Measurements from ENCODE around the gene C17orf50. TPM values are rescaled to one million over a fixed set of nuclear protein-coding genes. Genes with fewer than 3 reads are reported as not detected.

The C17orf50 gene
- total RNA-seq, 1 donor from 2014 or later: not detected

DNA sequence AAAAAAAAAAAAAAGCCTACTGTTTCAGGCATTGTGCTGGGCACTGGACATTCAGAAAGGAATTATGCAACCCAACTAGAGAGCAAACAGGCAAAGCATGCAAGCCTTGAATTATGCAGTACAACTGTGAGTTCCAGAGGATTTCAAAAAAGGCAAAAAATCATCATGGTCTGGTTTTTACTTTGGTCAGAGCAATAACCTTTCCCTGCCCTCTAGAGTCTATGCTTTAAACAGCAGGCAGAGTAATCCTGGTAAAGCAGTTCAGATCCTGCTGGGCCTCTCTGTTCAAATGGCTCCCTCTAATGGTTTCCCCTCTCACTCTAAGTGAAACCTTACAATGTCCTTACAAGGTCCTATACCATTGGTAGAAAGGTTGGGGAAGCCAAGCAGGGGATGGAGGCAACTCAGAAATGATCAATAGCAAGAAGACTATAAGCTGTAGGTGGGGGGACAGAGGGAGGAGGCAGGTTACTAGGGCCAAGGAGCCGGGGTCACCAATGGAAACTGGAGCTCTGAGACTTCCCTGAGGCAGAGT lies 44.0 kb downstream of the C17orf50 start:
- DNase-seq (no peak), ATAC-seq (peak; percentile 67 to 75)
- no peaks in the 10 kb centered on the region for H3K36me3 ChIP-seq
- H3K4me1 ChIP-seq: peaks cover 46% of the 10 kb centered on the region
- H3K27ac ChIP-seq: no peak overlapping the region
- intact Hi-C loops (cut with DNase I): no loop called here
- no peaks in the 10 kb centered on the region for H3K9me3 ChIP-seq
- H3K4me3 ChIP-seq: no peak overlapping the region
- H3K27me3 ChIP-seq (ENCODE audit: low read depth): no peaks in the 10 kb centered on the region
- TF ChIP-seq, protein P1, sequence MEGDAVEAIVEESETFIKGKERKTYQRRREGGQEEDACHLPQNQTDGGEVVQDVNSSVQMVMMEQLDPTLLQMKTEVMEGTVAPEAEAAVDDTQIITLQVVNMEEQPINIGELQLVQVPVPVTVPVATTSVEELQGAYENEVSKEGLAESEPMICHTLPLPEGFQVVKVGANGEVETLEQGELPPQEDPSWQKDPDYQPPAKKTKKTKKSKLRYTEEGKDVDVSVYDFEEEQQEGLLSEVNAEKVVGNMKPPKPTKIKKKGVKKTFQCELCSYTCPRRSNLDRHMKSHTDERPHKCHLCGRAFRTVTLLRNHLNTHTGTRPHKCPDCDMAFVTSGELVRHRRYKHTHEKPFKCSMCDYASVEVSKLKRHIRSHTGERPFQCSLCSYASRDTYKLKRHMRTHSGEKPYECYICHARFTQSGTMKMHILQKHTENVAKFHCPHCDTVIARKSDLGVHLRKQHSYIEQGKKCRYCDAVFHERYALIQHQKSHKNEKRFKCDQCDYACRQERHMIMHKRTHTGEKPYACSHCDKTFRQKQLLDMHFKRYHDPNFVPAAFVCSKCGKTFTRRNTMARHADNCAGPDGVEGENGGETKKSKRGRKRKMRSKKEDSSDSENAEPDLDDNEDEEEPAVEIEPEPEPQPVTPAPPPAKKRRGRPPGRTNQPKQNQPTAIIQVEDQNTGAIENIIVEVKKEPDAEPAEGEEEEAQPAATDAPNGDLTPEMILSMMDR (IDR thresholded peaks at IDR 0.05): peak; percentile 86

DNA sequence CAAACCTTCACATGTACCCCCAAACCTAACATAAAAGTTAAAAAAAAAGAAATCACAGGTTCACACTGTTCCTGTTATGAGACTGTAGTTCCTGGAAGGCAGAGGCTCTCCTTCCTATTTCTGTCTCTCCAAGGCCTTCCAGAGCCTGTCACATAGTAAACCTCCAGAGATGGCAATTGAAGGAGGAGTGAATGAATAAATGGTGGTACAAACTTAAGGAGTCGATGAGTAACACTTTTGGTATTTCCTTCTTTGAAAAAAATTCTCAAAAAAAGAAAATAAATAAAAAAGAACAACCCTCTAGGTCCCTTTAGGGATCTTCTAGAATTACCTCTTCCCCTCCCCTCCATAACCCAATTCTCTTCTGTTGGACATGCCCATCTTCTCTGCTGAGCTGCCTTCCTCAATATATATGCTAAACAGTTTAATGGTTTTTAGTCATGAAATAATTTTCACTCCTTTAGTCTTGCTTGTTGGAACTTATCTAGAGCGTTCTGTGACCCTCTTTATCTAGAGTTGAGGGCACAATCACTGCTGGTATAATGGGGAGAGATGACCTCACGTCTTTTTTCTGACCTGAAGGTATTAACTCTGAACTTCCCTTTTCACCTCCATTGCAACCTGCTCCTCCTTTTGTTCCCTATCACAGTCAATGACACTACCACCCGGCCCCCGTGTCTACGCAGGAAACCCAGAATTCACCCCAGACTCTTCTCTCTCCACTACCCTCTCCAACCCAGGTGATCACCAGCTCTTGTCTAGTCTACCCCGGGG lies 46.9 kb downstream of the C17orf50 start:
- TF ChIP-seq, protein P1 (IDR thresholded peaks at IDR 0.05): no peak
- Histone ChIP-seq H3K36me3 (no peaks in the 10 kb centered on the region), H3K4me1 (peaks cover 42% of the 10 kb centered on the region), H3K27me3 (ENCODE audit: low read depth) (no peaks in the 10 kb centered on the region), H3K27ac (peak overlapping the region; percentile 90), H3K9me3 (no peaks in the 10 kb centered on the region), H3K4me3 (no peak overlapping the region)
- intact Hi-C loops (cut with DNase I): no loop called here
- ATAC-seq (no peak), DNase-seq (no peak)

DNA sequence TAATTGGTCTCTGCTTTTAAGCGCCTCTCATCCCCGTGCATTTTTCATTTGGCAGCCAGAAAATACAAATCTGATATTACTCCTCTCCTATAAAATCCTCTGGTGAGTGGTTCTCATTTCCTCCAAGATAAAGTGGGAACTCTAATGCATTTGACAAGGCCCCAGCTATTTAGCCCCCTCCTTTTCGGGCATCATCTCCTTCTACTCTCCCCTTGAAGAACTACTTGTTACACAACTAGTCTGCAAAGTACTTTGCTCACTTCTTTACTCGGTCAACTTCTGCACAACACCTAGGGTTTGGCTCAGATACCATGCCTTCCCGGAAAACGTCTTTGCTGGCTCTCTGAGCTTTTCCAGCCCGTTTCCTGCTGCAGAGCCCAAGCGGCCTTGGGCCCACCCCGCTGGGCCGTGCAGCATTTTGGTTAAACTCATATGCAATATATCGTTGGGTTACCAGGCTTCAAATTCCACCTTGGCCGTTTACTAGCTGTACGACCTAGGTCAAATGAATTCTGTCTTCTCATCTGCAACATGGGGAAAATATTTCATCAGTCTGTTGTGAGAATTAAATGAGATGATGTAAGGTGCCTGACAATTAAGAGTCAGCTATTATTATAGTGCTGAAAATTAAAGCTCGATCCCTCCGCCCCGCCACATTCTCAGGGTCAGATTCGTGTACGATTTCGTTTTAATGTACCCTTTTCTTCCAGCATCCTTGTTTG lies 47.7 kb downstream of the C17orf50 start:
- ATAC-seq: no peak
- TF ChIP-seq, protein P1 (IDR thresholded peaks at IDR 0.05): no peak
- no peaks in the 10 kb centered on the region for H3K9me3 ChIP-seq
- DNase-seq: no peak
- H3K4me3 ChIP-seq: peak overlapping the region; percentile 94
- H3K36me3 ChIP-seq: no peaks in the 10 kb centered on the region
- H3K27me3 ChIP-seq (ENCODE audit: low read depth): no peaks in the 10 kb centered on the region
- H3K4me1 ChIP-seq: peaks cover 51% of the 10 kb centered on the region
- intact Hi-C loops (cut with DNase I): no loop called here
- peak overlapping the region; percentile 90 for H3K27ac ChIP-seq

DNA sequence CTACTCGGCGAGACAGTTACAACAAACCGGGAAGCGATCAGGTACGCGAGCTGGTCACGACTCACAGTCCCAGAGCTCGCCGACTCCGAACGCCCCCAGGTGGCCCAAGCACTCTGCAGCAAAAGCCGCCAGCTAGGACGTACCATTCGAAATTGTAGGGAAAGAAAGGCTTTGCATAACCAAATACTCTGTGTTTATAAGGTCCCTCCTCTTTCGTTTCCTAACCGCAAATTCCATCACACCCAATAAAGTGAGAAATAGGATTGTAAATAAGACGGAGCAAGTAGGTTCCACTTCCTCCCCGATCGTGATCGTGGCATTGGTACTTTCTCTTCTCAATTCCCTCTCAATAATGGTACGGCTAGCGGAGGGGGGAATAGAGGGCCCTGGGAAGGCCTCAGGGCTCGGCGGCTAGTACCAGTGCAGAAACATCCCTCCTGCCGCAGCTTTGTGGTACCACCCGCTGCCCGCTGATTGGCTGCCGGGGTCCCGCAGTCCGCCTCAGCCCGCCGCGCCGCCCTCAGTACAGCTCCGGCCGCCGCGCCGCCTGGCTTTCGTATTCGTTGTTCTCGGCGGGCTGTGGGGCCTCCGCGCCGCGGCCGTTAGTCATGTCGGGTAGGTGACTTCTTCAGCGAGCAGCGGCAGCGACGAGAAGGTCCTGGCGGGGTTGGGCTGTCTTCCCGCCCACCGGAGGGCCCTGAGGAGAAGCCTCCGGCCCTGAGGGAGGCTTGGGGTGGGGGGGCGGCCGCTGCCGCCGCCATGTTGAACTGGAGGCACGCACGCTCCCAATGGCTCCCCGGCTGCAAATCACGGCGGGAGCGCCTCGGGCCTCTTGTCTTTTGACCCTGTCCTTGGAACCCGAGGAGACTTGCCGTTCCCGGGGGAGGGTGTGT lies 48.5 kb downstream of the C17orf50 start, which contains the start of gene TAF15:
Gene TAF15, plus strand, starts transcription at position 523 of the 893 bp plus-strand sequence. Its CDS starts 86 bp downstream, at position 609.
- intact Hi-C loops (cut with DNase I): no loop called here
- no peaks in the 10 kb centered on the region for H3K9me3 ChIP-seq

More for the DNA sequence above, 48.5 kb downstream of the C17orf50 start, which contains the start of gene TAF15:
- Histone ChIP-seq H3K27me3 (ENCODE audit: low read depth) (no peaks in the 10 kb centered on the region), H3K27ac (peak within 1 kb of the TSS; percentile 90), H3K4me1 (peaks cover 58% of the 10 kb centered on the region), H3K4me3 (peak within 1 kb of the TSS; percentile 94), H3K36me3 (no peaks in the 10 kb centered on the region)
- peak; percentile 98 to 99 for ATAC-seq
- DNase-seq: peak; percentile 97
- TF ChIP-seq, protein P1 (IDR thresholded peaks at IDR 0.05): peak; percentile 79

All from lower lobe of right lung (tissue), 2 donors.